ACC112 (cell line): ENCODE results near the gene CLIC3.

ENCODE experiments used
- H2AFZ ChIP-seq: fragments of 200-600 bp; sonication (generic); one replicate; pipeline ENCODE4 v1.6.0; 2017; ENCODE audit warnings: antibody characterized with exemption, low read length; ENCODE audit not compliant: unreplicated experiment
- H3K27ac ChIP-seq: fragments of 200-600 bp; sonication (generic); 2 replicates; pipeline ENCODE4 v1.5.1; 2014; ENCODE audit warnings: low read depth, mild to moderate bottlenecking, antibody characterized with exemption, low read length, moderate library complexity
- H3K27me3 ChIP-seq: fragments of 200-600 bp; sonication (generic); 2 replicates; pipeline ENCODE4 v1.6.1; 2014; ENCODE audit warnings: mild to moderate bottlenecking, antibody characterized with exemption, low read length, moderate library complexity, mixed read lengths; ENCODE audit not compliant: insufficient read depth
- H3K36me3 ChIP-seq: fragments of 200-600 bp; sonication (generic); 2 replicates; pipeline ENCODE4 v1.6.1; 2016; ENCODE audit warnings: mild to moderate bottlenecking, antibody characterized with exemption, low read length, moderate library complexity, mixed read lengths; ENCODE audit not compliant: insufficient read depth
- H3K4me1 ChIP-seq: fragments of 200-600 bp; sonication (generic); one replicate; pipeline ENCODE4 v1.6.1; 2016; ENCODE audit warnings: low read length, mixed read lengths; ENCODE audit not compliant: insufficient read depth, unreplicated experiment, control insufficient read depth
- H3K4me3 ChIP-seq: fragments of 200-600 bp; sonication (generic); 2 replicates; pipeline ENCODE4 v1.5.1; 2014; ENCODE audit warnings: mild to moderate bottlenecking, low read depth, low read length
- H3K79me2 ChIP-seq: fragments of 200-600 bp; sonication (generic); one replicate; pipeline ENCODE4 v1.6.0; 2016; ENCODE audit warnings: low read length; ENCODE audit not compliant: control insufficient read depth, unreplicated experiment, insufficient read depth

Gene CLIC3

DNA sequence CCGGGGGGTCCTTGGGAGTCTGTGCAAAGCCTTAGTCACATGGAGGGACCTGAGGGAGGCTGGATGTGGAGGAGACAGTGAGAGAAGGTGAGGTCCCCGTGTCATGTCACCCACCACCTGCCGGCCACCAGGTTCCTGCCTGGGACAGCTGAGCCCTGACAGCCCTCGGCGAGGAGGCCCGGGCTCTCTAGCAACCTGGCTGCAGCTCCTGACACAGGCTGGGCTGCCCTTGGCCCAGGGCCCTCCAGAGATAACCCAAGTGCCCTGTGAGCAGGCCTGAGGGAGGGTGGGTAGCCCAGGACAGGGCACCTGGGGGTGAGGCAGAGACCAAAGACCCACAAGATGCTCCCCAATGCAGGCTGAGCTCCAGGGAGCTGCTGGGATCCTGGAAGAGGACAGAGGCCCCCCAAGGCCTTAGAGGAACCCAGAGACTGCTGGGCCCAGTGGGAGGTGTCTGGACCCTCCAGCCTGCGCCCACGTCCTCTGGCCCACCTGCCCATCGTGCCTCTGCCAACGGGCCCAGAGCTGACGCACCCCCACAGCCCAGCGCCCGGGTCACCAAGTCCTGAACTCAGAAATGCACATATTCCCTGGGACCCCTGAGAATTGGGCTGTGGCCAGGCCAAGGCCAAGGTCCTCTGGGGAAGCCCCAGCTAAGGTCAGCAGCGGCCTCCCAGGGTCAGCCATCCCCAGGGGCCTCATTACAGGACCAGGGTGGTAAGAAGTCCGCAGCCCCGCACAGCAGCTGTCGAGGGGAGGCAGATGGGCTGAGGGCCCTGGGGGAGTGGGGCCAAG is 27.8 kb downstream of the CLIC3 start:
- H2AFZ ChIP-seq: no peak overlapping the region

DNA sequence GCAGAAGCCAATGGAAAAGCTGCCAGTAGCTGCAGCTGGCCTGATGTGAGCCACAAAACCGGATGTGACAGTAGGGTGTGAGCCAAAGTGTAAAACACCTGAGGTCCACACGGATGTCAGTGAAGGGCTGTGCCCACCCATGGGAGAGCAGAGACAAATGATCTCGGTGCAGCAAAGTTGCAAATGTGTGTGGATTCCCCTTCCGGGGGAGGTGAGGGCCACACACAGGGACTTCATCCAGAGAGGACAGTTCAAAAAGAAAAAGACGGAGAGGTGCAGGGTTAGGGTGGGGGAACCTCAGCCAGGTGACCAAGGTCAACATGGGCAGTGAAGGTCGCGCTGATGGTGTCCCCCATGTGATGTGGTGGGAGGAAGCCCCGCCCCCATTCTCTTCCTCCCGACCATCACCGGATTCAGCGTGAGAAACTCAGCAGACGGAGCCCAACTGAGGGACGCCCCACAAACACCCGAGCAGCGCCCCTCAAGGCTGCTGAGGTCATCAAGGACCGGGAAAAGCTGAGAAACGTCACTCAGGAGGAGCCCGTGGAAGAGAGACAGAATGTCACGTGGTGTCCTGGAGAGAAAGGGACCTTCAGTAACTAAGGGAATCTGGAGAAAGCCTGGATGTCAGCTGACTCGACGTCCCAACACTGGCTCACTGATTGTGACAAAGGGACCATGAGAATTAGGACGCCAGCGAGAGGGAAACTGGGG is 30.4 kb downstream of the CLIC3 start:
- Histone ChIP-seq H2AFZ (no peak overlapping the region), H3K27ac (no peak overlapping the region), H3K79me2 (no peaks in the 10 kb centered on the region), H3K4me3 (no peak overlapping the region), H3K36me3 (no peaks in the 10 kb centered on the region), H3K27me3 (no peaks in the 10 kb centered on the region), H3K4me1 (peaks cover 5% of the 10 kb centered on the region)

More for the DNA sequence above, 27.8 kb downstream of the CLIC3 start:
- Histone ChIP-seq H3K79me2 (no peaks in the 10 kb centered on the region), H3K36me3 (no peaks in the 10 kb centered on the region), H3K27ac (no peak overlapping the region), H3K4me3 (no peak overlapping the region), H3K4me1 (peaks cover 5% of the 10 kb centered on the region), H3K27me3 (no peaks in the 10 kb centered on the region)

DNA sequence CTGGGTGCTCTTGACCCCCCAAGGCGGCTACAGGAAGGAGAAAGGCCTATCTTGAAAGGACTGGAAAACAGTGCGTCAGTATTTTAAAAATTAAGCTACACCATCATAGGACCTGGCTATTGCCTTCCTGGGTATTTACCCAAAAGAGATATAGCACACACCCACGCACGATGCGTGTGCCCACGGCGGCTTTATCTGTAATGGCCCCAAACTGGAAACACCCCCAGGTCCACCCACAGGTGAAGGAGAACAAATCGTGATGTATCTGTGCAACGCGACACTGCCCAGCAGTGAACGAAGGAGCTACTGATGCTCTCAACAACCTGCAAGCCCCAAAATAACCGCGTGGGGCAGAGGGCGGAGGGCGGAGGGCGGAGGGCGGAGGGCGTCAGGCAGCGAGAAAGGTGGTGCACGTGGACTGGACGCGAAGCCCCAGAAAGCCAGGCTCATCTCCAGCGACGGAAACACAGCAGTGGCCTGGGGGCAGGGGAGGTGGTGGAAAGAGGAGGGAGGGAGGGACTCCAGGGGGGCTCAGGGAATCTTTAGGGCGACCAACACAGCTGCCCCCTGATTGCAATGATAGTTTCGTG is 31.4 kb downstream of the CLIC3 start:
- Histone ChIP-seq H3K36me3 (no peaks in the 10 kb centered on the region), H3K4me3 (no peak overlapping the region), H3K79me2 (no peaks in the 10 kb centered on the region), H3K4me1 (peaks cover 5% of the 10 kb centered on the region), H3K27me3 (no peaks in the 10 kb centered on the region), H2AFZ (no peak overlapping the region), H3K27ac (no peak overlapping the region)

DNA sequence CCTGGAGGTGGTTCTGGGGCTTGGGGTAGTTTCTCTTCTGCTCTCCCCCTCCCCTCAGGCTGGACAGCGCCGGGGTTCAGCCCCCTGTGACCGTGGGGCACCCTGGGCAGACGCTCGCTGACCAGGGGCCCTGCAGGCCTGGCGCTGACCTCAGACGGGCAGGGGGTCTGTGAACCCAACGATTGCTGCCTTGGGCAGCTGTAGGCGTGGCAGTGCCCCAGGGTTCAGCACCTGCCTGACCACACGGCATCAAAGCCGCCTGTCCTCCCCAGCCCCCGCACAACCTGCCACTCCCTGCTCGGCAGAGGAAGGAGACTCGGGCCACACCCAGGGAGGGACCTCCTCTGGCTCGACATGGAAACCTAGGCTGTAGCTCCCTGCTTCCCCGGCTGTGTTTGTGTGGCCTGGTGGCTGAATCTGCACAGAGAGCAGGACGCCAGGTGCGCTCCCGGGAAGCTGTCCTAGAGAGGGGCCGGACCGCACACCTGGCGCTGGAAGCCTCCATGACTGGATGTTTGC is 32.1 kb downstream of the CLIC3 start:
- H2AFZ ChIP-seq: no peak overlapping the region
- no peak overlapping the region for H3K4me3 ChIP-seq
- no peak overlapping the region for H3K27ac ChIP-seq
- no peaks in the 10 kb centered on the region for H3K79me2 ChIP-seq
- no peaks in the 10 kb centered on the region for H3K36me3 ChIP-seq
- no peaks in the 10 kb centered on the region for H3K27me3 ChIP-seq
- H3K4me1 ChIP-seq: peaks cover 5% of the 10 kb centered on the region

DNA sequence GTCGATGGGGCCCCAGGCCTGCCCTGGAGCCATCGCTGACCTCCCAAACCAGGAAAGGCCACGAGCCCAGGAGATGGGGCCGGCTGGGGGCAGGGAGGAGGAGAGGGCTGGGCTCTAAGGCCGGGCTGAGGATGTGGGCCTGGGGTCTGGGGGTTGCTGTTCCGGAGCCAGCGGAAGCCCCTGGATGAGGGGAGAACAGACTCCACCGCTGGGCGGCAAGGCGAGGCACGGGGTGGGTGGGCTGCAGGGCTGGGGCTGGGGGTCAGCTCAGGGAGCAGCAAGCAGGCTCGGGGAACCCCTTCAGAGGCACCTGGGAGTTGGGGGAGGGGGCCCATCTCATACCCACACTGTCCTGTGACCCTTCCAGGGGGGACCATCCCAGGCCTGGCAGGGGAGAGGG is 32.6 kb downstream of the CLIC3 start:
- H3K27ac ChIP-seq: no peak overlapping the region
- no peaks in the 10 kb centered on the region for H3K27me3 ChIP-seq
- H2AFZ ChIP-seq: no peak overlapping the region
- H3K79me2 ChIP-seq: no peaks in the 10 kb centered on the region
- H3K4me1 ChIP-seq: peaks cover 5% of the 10 kb centered on the region
- no peaks in the 10 kb centered on the region for H3K36me3 ChIP-seq
- H3K4me3 ChIP-seq: no peak overlapping the region

DNA sequence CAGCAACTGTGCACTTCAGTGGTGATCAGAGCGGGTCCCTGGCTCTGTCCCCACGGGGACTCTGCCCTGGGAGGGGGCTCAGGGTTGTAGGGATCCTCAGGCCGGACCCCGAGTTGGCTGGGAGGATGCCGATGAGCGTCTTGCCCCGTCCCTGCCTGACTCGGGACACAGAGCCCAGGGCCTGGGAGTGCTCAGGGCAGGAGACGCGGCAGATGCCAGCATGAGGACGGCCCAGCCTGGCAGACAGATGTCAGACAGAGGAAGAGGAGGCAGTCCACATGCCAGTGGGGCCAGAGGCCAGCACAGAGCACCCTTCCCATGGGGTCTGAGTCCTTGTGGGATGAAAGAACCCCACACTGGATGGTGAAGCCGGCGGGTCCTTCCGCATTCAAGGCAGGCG is 33.0 kb downstream of the CLIC3 start:
- H3K4me1 ChIP-seq: peaks cover 5% of the 10 kb centered on the region
- no peaks in the 10 kb centered on the region for H3K36me3 ChIP-seq
- no peaks in the 10 kb centered on the region for H3K79me2 ChIP-seq
- H3K27me3 ChIP-seq: no peaks in the 10 kb centered on the region
- H2AFZ ChIP-seq: no peak overlapping the region
- H3K4me3 ChIP-seq: no peak overlapping the region
- H3K27ac ChIP-seq: no peak overlapping the region

DNA sequence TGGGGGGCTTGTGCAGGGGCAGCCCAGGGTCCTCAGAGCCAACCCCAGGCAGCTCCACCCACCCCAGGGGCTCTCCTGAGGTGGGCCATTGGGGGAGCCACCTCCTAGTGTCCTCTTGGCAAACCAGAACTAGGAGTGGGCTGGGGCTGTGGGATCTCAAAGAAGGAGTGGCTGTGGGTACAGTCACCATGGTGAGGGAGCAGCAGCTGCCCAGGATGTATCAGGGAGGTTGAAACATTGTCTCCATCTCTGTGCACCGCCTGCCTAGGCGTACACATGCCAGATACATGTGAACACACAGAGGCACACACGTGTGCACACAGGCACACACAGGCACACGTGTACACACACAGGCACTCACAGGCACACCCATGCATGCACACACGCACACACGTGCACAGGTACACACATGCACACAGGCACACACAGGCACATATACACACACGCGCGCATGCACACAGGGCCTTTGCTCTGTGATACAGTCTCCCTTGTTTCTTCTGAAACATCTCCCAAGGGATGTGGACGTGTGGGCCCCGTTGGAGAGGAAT is 33.6 kb downstream of the CLIC3 start:
- no peaks in the 10 kb centered on the region for H3K79me2 ChIP-seq
- H3K27ac ChIP-seq: no peak overlapping the region
- H3K4me1 ChIP-seq: peaks cover 5% of the 10 kb centered on the region

DNA sequence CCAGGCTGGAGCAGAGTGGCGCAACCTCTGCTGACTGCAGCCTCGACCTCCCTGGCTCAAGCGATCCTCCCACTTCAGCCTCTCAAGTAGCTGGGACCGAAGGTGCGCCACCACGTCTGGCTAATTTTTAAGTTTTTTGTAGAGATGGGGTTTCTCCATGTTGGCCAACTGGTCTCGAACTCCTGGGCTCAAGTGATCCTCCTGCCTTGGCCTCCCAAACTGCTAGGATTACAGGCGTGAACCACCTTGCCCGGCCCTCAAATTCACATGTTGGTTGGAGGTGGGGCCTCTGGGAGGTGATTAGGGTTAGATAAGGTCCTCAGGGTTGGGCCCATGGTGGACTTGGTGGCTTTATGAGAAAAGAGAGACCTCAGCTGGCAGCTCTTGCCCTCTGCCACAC is 34.2 kb downstream of the CLIC3 start:
- Histone ChIP-seq H3K79me2 (no peaks in the 10 kb centered on the region), H3K4me1 (peaks cover 5% of the 10 kb centered on the region), H2AFZ (no peak overlapping the region), H3K27me3 (no peaks in the 10 kb centered on the region), H3K36me3 (no peaks in the 10 kb centered on the region), H3K27ac (no peak overlapping the region), H3K4me3 (no peak overlapping the region)

More for the DNA sequence above, 33.6 kb downstream of the CLIC3 start:
- H3K27me3 ChIP-seq: no peaks in the 10 kb centered on the region
- no peak overlapping the region for H2AFZ ChIP-seq
- no peak overlapping the region for H3K4me3 ChIP-seq
- no peaks in the 10 kb centered on the region for H3K36me3 ChIP-seq

DNA sequence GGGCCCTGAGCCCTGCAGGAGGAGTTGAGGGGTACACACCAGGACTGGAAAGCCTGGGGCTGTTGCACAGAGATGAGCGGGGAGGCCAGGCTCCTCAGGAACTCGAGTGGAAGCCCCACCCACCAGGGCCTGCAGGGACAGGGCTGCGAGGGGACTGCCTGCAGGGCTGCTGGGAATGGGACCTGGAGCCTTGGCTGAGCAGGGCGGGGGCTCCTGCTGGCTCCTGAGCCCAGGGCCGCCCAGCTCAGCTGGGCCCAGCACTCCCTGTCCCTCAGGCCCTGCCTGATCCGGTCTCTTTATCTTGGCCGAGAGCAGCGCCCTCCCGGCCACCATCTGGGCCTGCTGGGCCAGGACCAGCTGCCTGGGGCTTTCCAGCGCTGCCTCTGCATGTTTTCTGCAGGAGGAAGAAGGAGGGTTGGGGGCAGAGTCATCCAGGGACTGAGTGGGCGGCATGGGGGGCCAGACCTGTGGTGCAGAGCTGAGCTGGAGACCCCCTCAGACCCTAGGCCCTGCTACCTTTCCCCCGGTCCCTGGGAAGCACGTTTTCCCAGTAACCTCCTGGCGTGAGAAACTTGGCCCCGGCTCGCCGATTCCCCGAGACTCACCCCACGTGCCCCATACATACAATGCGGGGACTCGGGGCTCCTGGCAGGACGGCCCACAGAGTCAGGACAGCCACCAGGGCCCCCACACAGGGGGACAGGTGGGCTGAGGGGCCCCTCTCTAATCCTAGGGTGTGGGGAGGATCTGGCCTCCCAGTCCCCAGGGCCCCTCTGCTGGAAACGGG is 34.9 kb downstream of the CLIC3 start:
- H3K4me3 ChIP-seq: no peak overlapping the region
- H2AFZ ChIP-seq: no peak overlapping the region
- no peaks in the 10 kb centered on the region for H3K79me2 ChIP-seq
- no peak overlapping the region for H3K27ac ChIP-seq
- no peaks in the 10 kb centered on the region for H3K36me3 ChIP-seq
- no peaks in the 10 kb centered on the region for H3K27me3 ChIP-seq
- peaks cover 5% of the 10 kb centered on the region for H3K4me1 ChIP-seq

DNA sequence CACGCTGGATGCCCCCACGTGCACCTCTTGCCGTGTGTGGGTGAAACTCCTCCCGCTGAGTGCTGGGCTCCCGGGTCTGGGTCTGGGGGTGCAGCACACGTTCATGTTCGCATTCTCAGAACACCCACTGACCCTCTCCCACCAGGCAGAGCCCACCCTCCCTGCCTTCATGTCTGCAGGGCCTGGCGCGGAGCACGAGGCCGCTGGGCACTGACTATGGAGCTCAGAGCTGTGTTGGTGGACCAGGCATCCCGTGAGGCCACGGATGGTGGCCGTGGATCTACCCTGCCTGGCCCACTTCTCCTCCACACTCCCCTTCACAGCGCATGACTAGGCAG is 35.5 kb downstream of the CLIC3 start:
- Histone ChIP-seq H3K27me3 (no peaks in the 10 kb centered on the region), H3K79me2 (no peaks in the 10 kb centered on the region), H3K36me3 (no peaks in the 10 kb centered on the region), H3K27ac (no peak overlapping the region), H3K4me1 (peaks cover 2% of the 10 kb centered on the region), H2AFZ (no peak overlapping the region), H3K4me3 (no peak overlapping the region)
